GM21528 (cell line): ENCODE data around the gene DSTN.

ENCODE experiments used
- ATAC-seq: cut with Tn5 transposase; IDR thresholded peaks from one replicate; pipeline ENCODE4 v1.9.1; 2021; ENCODE audit warnings: mild to moderate bottlenecking, moderate library complexity; ENCODE audit not compliant: unreplicated experiment, low FRiP score

DSTN gene

DNA sequence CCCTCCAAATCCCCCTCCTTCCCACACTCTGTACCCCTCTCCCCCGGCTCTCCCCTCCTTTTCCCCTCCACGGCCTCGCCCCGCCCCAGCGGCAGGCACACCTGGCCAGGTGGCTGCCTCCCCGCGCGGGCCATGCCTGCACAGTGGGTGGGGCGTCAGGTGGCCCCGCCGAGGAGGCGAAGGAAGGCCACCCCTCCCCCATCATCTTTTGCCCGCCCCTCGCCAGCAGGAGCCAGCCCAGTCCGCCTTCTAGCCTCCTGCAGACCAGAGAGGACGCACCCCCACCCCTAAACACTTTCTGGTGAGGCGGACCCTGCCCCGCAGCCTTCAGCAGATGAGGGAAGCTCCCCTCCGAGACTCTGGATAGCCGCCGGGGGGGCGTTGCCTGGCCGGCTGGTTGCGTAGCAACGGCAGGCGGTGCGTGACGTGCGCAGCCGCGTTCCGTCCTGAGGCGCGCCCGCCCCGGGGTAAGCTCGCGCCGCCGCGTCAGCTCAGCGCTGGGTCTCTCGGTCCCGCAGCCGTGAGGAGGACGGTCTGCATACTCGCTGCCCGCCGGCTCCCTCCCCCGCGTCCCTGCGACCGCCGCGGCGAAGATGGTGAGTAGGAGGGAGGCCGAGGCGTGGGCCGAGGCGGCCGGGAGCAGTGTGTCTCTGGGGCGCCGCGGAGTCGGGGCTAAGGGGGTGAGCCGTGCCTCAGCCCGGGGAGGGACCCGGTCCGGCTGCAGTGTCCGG, at the start of gene DSTN:
Gene DSTN, plus strand, starts transcription at position 460 of the 731 bp plus-strand sequence. Its CDS starts 134 bp downstream, at position 594.
- peak; percentile 95 for ATAC-seq

DNA sequence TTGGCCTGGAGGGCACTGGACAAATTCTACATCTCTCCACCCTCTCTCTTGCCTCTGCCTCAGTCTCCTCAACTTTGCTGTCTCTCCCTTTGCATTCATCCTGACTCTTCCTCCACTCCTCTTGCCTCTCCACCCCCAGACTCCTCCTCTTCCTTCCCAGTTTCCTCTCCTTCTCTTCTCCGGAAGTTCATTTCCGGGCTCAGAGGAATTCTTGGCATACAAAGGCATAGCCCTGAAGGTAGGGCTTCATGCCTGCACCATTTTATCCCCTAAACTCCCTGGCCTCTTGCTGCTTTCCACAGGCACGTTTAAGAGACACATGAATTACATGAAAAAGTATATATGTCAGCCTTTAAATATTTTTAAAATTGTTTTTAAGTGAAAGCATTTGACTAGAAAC, 49.3 kb upstream of the DSTN start:
- no peak for ATAC-seq

DNA sequence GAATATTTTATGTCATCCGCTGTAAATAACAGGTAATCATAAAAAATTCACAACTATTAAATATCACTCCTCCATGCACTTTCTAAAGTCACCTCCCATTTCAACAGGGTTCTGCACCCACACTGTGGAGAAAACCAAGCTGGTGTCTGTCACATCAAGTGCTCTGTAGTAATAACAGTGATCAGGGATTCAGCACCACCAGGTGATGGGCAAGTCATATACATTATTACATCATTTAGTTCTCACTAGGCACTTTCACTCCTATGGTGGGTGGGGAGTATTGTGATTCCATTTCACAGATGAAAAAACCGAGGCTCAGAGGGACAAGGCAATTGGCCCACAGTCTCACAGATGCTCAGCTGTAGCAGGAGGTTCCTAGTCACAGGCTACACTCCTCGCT, 47.3 kb upstream of the DSTN start:
- ATAC-seq = no peak

DNA sequence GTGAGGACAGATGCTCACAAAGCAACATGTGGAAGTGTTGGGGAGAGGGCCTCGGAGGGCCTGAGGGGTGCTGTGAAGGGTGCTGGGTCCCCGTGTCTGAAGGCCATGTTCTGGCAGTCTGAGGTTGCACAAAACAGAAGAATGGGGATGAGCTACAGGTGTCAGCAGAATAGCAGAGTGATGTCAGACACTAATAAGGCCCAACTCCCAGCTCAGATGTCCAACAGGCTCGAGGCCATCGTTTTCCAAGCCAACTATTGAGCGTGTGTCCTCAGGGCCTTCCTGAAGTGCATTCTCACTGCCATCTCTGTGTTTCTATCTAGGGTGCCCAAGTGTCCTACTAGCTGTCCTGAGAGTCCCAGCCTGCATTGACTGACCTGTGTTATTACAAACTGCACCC, 46.5 kb upstream of the DSTN start:
- ATAC-seq = no peak

DNA sequence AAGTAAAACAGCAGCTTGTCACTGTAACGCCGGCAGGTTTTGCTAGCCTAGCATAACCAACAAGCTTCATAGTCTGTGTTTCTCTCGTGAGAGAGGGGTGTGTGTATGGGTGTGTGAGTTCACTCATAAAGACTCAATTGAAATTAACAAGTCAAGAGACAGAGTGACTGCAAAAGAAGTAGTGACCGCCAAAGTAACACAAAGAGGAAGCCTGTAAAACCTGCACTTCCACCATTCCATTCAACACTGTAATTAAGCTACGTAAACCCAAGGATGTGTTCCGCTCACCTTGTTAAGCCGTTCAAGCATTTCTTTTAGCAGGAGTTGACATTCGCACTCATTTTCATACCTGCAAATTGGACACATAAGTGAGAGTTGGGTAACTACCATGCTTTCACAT, 45.3 kb upstream of the DSTN start:
- no peak for ATAC-seq

DNA sequence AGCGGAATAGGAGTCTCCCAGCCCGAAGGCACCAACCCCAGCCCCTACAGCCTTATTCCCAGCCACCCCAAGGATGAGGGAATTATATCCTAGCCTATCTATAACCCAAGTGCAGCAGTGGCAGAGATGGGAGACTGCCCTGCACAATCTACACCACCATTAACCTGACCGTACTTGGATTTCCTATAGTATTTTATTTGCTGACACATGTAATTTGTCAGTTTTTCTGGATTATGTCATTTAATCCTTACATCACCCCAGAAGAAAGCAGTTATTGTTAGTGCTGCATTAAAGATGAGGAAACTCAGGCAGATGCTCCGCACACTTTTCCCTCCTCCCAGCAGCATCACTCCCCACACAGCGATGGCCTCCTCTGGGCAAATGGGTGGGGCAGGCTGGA, 44.7 kb upstream of the DSTN start:
- no peak for ATAC-seq

DNA sequence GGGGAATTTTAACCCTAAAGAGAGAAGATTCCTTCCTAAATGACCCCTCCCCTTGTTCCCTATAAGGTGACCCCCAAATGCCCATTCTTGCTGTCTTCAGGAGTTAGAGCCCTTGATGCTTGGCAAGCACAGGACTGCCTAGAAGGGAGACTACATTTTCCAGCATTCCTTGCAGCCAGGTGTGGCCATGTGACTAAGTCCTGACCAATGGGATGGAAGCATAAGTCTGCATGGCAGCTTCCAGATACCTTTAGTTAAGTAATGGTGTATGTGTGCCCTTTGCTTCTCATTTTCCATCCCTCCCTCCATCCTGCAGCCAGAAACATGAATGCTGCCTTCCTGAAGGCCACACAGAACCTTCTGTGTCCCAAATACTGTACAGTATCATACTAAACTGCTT, 44.2 kb upstream of the DSTN start:
- ATAC-seq = no peak

DNA sequence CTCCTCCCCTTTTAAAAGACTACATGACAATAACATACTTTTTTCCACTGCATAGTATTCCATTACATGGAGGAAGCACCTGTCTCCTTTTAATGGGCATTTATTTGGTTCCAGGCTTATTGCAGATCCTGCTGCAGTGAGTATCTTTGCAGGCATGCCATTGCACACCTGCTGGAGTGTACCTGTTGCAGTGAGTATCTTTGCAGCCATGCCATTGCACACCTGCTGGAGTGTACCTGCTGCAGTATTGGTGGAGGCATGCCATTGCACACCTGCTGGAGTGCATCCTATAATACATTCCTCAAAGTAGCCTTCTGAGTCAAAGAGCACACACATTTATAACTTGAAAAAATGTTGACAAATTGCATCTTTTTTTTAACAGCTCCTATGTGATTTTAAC, 40.3 kb upstream of the DSTN start:
- ATAC-seq = no peak

DNA sequence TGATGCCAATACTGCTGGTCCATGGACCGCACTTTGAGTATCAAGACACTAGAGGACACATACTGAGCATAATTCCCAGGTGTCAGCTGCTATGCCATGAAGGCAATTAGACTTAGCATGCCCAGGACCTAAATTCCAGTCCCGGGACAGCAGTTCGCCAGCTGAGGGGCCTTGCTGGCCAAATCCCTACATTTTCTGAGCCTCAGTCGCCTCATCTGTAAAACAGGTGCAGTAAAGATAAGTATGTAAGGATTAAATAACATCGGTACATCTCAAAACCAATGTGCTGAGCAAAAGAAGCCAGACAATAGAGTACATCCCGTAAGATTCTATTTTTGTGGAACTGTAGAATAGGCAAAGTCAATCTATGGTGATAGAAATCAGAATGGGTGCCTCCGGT, 39.7 kb upstream of the DSTN start:
- ATAC-seq = no peak

DNA sequence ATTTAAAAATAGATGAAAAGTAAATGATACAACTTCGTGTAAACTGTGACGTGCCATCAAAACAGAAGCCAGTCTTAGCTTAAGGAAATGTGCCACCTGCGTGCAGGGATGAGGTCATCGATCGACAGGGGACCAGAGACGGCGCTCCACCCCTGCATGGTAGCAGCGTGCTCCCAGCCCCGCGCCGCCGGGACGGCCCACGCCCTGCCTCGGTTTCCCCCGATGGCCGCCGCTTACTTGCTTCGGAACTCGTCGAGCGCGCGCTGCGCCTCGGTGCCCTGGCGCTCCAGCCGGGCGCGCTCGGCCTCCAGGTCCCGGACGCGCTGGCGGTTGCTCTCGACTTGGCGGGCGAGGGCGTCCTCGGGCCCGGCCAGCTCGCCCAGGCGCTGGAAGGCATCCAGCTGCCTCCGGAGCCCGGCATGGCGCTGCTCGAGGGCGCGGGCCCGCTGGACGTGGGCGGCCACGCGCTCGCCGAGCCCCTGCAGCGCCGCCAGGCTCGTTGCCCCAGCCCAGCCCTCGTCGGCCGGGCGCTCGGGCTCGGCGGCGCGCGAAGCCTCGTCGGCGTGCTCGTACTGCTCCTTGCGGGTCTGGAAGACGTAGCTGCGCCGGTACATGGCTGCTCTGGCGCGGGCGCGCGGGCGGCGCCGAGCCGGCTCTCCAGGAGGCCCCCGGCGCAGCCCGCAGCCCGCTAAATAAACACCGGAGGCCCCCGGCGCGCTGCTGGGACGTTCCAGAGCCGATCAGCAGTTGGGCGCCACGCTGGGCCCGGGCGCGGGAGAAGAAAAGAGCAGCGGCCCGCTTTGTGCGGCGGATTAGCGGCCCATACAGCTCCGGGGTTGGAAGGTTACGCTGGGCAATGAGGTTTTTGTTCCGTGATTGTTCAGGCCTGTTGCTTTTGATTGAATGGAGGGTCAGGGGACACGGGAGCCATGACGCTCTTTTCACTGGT, 38.9 kb upstream of the DSTN start, which contains the start of gene BFSP1:
Gene BFSP1, minus strand, starts transcription at position 664 of the 949 bp plus-strand sequence. Its CDS starts 50 bp downstream, at position 614.
- ATAC-seq = no peak

DNA sequence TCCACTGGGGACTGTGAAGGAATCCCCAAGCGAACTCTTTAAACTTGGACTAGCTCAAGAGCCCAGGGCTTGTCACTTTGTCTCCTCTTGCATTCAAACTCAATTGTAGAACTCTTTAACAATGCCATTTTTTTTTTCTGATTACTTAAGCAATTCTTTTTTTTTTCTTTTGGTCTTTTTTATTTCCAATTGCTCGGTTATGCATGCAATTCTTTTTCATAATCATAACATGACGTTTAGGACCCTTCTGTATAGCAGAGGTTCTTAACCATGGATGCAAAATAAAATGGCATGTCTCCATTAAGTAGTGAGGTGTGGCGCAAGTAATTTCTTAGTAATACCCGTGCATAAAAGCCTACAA, 38.2 kb upstream of the DSTN start:
- ATAC-seq = no peak

DNA sequence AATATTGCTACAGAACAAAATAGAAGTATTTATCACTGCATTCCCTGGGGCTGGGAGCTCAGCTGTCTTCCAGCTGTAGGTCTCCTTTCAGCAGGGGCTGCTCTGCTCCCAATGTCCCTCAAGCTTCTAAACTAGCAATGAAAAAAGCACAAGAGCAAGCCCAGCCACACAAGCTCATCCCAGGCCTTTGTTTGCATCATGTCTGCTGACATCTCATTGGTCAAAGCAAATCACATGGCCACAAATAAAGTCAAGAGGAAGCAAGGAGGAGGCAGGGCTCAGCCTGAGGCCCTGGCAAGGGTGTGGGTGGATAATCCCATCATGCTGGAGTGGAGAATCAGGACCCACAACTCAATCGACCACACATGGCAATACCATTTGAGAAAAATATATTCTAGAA, 36.5 kb upstream of the DSTN start:
- no peak for ATAC-seq

DNA sequence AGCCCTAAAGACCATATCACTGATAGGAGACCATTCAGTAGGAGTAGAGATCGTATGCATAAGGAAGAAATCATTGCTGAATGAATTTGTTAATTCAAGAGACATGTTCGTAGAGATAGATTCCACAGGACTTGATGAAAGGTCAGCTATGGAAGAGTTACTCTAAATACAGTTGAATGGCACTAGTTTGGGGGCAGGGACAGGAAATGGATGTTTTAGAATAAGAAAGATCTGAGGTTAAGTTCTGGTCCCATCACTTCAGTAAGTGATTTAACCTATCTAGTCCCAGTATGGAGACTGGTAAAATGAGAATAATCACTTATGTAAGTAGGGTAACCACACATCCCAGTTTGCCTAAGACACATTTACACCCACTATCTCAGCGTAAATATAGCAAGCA, 35.8 kb upstream of the DSTN start:
- no peak for ATAC-seq

DNA sequence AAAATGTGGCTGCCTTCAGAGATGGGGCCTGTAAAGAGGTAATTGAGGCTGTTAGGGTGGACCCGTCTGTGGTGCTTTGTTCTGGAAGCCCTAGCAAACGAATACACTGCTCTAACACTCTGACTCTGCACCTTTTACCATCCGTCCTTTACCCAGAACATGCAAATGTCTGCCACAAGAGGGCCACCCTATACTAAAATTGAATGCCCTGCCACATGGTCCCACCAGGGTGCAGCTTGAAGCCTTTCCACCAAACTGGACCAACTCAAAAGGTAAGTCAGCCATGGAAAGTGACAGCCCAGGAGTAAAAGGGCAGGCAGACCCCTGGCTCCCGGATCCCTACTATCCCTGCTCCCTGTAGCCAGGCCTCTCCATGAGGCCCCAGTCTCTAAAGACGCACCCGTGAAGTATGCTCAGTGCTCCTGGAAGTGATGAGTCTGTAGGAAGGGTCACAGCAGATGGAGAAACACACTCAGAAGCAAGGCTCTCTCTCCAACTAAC, 32.9 kb upstream of the DSTN start:
- ATAC-seq = peak; percentile 76

DNA sequence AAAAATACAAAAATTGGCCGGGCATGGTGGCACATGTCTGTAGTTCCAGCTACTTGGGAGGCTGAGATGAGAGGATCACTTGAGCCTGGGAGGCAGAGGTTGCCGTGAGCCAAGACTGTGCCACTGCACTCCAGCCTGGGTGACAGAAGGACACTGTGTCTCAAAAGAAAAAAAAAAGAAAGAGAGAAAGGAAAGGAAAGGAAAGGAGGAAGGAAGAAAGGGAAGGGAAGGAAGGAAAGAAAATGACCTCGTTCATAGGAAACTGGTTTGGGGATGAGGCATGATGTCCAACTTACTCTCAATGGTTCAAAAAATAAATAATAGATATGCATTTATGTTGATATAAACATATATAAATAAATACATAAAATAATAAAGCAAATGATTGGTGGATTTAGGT, 31.9 kb upstream of the DSTN start:
- ATAC-seq = no peak

DNA sequence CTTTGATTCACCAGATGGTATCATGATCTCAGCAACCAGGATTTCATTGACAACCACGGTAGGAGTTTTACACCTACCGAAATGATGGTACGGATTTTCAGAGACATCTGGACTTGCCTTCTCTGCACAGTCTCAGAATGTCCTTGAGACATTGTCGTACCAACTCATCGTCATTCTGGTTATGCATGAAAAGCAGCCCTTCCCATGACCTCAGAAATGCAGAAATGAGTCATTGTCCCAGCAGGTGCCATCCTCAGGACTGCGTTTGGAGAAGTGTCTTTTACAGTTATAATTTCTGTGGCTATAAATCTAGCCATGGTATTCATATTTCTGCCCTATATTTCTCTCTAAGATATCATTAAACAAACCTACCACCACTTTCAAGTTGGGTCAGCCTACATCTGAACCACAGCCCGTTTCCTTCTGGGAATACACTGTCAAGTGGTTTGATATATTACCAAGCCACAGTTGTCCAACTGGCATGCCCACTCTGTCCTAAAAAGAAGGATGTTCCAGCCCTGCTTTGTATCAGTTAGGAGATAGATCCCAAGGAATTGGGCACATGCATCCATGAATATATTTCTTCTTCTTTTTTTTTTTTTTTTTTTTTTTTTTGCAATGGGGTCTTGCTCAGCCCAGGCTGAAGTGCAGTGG, 31.2 kb upstream of the DSTN start:
- peak; percentile 65 for ATAC-seq

DNA sequence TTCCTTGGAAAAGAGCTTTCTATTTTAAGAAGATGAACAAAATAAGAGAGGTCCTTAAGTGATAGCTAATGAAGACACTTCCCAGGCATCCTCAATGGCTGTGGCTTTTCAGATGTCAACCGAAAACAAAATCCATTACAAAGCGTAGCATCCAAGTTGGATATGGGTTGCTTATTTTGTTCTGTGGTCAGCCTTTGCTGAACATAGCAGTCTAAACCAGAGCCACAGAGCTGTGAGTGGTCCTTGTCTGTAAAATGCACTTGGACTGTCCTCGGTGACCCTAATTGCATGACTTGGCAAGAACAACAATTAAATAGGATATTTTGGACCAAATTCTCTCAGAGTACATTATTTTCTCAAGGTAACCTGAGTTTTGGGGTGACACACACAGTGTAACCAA, 28.3 kb upstream of the DSTN start:
- ATAC-seq = no peak

DNA sequence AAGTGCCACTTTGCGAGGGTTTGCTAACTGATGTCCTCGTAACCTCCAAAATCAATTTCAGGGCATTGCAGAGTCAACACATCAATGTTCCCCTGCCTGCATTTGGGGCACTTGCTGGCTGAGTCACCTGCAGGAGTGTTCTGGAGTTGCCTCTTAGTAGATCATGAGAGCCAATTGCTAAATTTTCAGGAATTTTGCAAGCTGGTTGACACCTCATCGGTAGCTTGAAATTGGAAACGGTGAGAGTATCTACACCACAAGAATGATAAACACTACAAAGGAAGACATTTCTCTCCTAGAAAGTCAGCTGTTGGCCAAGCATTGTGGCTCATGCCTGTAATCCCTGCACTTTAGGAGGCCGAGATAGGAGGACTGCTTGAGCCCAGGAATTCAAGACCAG, 27.9 kb upstream of the DSTN start:
- ATAC-seq = no peak

DNA sequence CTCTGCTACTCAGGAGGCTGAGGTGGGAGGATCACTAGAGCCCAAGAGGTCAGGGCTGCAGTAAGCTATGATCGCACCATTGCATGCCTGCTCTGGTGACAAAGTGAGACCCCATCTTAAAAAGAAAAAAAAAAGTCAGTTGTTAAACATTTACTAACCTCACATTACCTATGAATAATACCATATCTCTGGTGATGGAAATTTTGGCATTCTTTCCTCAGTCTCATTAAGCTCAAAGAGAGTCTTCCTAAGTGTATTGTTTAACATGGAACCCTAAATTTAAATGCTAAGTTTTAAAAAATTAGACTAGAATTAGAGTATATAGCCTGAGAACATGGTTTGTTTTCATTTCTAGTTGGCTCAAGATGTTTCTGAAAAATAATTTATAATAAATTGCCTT, 27.4 kb upstream of the DSTN start:
- ATAC-seq = no peak

DNA sequence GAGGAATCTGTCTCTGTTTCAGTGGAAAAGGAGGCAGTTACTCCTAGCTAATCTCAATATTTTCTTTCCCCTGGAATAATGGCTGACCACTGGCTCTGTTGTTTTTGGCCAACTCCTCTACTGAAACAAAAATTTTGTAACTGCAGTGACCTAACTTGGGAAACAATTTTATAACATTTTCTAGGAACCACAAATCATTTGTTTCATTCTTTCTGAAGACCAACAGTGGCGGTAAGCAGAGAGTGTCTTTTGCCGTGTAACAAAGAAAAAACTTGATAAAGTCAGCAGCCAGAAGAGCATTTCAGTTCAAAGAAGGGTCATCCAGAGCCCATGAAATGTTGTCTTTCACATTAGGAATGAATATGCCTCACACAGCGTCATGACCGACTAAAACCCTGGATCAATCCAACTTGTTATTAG, 26.9 kb upstream of the DSTN start:
- ATAC-seq = no peak

DNA sequence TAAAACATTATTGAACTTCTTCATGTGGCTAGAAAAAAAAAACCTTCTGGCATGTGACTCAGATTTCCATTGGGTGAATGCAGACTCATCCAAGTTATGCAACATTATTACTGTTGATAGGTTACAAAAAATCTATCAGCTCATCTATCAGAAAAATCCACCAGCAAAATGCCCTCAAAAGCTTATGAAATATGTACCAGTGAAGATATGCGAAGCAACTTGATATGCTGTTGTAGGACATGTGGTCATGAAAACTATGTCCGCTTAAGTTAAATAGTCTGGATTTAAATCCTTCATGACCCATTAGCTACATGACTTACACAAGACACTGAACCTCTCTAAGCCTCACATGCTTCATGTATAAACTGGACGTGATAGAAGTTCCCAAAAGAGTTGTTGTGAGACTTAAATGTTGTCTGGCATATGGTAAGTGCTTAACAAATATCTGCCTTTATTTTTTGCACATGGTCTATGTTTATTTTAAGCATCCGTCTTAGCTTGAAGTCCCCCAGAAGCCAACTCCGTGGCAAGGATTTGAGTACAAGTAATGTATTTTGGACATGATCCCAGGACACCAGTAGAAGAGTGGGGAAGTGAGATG, 26.2 kb upstream of the DSTN start:
- no peak for ATAC-seq
